Thoracic aorta (tissue), 2 donors: Measurements from ENCODE around the gene PTPRE. TPM values are rescaled to one million over a fixed set of nuclear protein-coding genes. Genes with fewer than 3 reads are reported as not detected.

Source experiments
- ATAC-seq: fragments of 150-250 bp; one replicate; pipeline ENCODE4 v1.8.0; 2017; ENCODE audit warnings: low read depth; ENCODE audit not compliant: insufficient number of reproducible peaks, low FRiP score
- DNase-seq: peaks from one replicate; pipeline ENCODE4 v3.0.0-alpha.2; 2020; ENCODE audit warnings: low spot score
- H3K27ac ChIP-seq, 2 donors: fragments of 200-600 bp; sonication (generic); 1 replicate in 1 of 2; 2 replicates in 1 of 2; pipeline ENCODE4 v1.5.1; 2016; ENCODE audit warnings: mild to moderate bottlenecking in 2 of 2, moderate library complexity in 2 of 2
- H3K27me3 ChIP-seq: fragments of 200-600 bp; sonication (generic); replicated peaks from 2 replicates; pipeline ENCODE4 v1.6.0; 2016; ENCODE audit warnings: mild to moderate bottlenecking; ENCODE audit not compliant: insufficient read depth
- H3K36me3 ChIP-seq: fragments of 200-600 bp; sonication (generic); one replicate; pipeline ENCODE4 v1.5.1; 2016
- H3K4me1 ChIP-seq, 2 donors: fragments of 200-600 bp; sonication (generic); 1 replicate in 1 of 2; 2 replicates in 1 of 2; pipeline versions ENCODE4 v1.5.1 to v1.6.0; 2016; ENCODE audit warnings: low read depth in 2 of 2, mild to moderate bottlenecking in 1 of 2; ENCODE audit not compliant: control insufficient read depth in 1 of 2
- H3K4me3 ChIP-seq: fragments of 200-600 bp; sonication (generic); 2 replicates; pipeline ENCODE4 v1.5.1; 2016; ENCODE audit warnings: mild to moderate bottlenecking
- H3K9me3 ChIP-seq: fragments of 200-600 bp; sonication (generic); 2 replicates; pipeline ENCODE4 v1.5.1; 2016
- total RNA-seq, 2 donors: library from RNA; depleted of rRNA; stranded (reverse); fragments of >200 nt; gene quantifications; one replicate each; pipeline versions ENCODE4 v1.1.0 to v1.2.3, GENCODE V29; 2016
- TF ChIP-seq, protein P1 (sequence below): fragments of 200-600 bp; sonication (generic); IDR thresholded peaks from one replicate; pipeline ENCODE4 v1.5.1; 2019; ENCODE audit warnings: antibody characterized with exemption

The PTPRE gene
- total RNA-seq, 2 donors from 2014 or later, result 41.9 to 45.1 TPM

- ATAC-seq, result no peak
- Histone ChIP-seq H3K27me3 (no peaks in the 10 kb centered on the region), H3K36me3 (no peaks in the 10 kb centered on the region), H3K9me3 (no peaks in the 10 kb centered on the region), H3K4me1 (peaks cover 19 to 30% of the 10 kb centered on the region in 2 donors), H3K4me3 (no peak overlapping the region), H3K27ac (no peak overlapping the region)
- TF ChIP-seq, protein P1, sequence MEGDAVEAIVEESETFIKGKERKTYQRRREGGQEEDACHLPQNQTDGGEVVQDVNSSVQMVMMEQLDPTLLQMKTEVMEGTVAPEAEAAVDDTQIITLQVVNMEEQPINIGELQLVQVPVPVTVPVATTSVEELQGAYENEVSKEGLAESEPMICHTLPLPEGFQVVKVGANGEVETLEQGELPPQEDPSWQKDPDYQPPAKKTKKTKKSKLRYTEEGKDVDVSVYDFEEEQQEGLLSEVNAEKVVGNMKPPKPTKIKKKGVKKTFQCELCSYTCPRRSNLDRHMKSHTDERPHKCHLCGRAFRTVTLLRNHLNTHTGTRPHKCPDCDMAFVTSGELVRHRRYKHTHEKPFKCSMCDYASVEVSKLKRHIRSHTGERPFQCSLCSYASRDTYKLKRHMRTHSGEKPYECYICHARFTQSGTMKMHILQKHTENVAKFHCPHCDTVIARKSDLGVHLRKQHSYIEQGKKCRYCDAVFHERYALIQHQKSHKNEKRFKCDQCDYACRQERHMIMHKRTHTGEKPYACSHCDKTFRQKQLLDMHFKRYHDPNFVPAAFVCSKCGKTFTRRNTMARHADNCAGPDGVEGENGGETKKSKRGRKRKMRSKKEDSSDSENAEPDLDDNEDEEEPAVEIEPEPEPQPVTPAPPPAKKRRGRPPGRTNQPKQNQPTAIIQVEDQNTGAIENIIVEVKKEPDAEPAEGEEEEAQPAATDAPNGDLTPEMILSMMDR, result no peak
- no peak for DNase-seq
Observed at GRCh38 chr10:127980898-127981297, 74.0 kb downstream of the PTPRE start.

DNA sequence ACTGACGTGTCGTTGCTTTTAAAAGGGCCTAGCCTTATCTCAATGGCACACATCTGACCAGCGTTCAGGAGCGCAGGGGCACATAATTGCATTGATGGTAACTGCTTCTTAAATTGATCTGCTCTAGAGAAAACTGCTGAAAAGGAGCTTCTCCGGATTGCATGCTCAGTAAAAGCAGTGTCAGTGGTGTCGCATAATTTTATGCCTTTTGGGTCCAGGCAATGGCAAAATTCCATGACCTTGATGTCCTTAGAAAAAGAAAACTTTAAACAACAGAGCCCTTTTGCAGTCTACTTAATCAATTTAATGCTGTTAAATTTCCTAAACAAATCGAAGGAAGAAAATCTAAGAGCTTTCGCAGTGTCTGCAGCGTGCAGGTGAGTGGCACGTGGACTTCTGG, 75.7 kb downstream of the PTPRE start:
- H3K9me3 ChIP-seq, result no peaks in the 10 kb centered on the region
- H3K27me3 ChIP-seq, result no peaks in the 10 kb centered on the region
- no peak overlapping the region for H3K27ac ChIP-seq
- TF ChIP-seq, protein P1, result no peak
- no peak overlapping the region for H3K4me3 ChIP-seq
- peaks cover 12 to 17% of the 10 kb centered on the region in 2 donors for H3K4me1 ChIP-seq
- no peaks in the 10 kb centered on the region for H3K36me3 ChIP-seq
- DNase-seq (no peak), ATAC-seq (no peak)

DNA sequence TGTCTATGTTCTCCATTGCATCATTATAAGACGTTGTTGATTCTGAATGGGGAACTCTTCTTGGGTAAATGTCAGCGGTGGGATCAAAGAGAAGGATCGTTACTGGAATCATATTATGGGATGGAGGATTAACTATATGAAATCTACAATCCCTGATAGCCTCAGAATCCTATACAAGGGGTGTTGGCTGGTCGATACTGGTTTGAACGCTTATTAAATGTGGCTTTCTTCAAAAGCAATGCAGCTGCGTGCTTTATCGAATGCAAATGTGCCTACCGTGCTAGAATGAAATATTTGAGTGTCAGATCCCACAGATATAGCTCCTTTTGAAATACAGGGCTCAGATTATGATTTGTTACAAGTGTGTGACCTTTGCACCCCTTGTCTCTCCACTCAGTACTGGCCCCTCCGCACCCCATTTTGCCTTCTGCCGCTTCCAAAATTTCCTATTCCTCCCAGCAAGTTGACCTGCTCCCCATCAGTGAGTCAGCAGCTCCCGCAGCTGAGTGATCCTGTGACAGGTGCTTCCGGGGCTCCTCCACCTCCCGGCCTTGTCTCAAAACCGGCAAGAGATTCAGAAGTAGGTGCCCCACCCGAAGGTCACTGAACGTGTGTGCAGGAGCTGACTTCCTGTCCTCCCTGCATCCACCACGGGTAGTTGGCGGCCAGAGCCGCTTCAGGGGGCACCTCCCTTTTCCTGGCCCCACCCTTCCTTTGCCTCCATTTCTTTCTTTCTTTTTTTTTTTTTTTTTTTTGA, 76.6 kb downstream of the PTPRE start:
- TF ChIP-seq, protein P1, result no peak
- Histone ChIP-seq H3K27me3 (no peaks in the 10 kb centered on the region), H3K4me3 (no peak overlapping the region), H3K27ac (no peak overlapping the region), H3K36me3 (no peaks in the 10 kb centered on the region), H3K4me1 (peaks cover 3 to 8% of the 10 kb centered on the region in 2 donors), H3K9me3 (no peaks in the 10 kb centered on the region)
- DNase-seq, result no peak
- ATAC-seq, result no peak

DNA sequence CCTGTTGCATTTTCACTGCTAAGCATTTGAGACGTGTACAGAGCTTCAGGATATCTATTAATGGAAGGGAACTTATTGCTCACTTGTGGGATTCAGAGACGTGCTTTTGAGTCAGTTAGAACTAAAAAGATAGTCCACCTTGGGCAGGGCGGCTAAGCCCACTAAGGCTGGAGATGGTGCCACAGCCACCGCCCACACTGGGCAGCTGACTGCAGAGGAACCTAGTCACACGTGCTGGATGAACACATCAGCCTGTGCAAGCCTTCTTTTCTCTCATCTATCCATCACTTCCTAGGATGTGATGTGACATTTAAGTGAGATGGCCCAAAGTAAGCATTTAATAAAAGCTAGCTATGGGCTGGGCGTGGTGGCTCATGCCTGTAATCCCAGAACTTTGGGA, 78.0 kb downstream of the PTPRE start:
- DNase-seq (no peak), ATAC-seq (no peak)
- no peaks in the 10 kb centered on the region for H3K9me3 ChIP-seq
- no peaks in the 10 kb centered on the region for H3K36me3 ChIP-seq
- no peaks in the 10 kb centered on the region for H3K27me3 ChIP-seq
- H3K4me1 ChIP-seq, result peaks cover 7 to 8% of the 10 kb centered on the region in 2 donors
- no peak overlapping the region for H3K4me3 ChIP-seq
- H3K27ac ChIP-seq, result no peak overlapping the region
- TF ChIP-seq, protein P1, result no peak

DNA sequence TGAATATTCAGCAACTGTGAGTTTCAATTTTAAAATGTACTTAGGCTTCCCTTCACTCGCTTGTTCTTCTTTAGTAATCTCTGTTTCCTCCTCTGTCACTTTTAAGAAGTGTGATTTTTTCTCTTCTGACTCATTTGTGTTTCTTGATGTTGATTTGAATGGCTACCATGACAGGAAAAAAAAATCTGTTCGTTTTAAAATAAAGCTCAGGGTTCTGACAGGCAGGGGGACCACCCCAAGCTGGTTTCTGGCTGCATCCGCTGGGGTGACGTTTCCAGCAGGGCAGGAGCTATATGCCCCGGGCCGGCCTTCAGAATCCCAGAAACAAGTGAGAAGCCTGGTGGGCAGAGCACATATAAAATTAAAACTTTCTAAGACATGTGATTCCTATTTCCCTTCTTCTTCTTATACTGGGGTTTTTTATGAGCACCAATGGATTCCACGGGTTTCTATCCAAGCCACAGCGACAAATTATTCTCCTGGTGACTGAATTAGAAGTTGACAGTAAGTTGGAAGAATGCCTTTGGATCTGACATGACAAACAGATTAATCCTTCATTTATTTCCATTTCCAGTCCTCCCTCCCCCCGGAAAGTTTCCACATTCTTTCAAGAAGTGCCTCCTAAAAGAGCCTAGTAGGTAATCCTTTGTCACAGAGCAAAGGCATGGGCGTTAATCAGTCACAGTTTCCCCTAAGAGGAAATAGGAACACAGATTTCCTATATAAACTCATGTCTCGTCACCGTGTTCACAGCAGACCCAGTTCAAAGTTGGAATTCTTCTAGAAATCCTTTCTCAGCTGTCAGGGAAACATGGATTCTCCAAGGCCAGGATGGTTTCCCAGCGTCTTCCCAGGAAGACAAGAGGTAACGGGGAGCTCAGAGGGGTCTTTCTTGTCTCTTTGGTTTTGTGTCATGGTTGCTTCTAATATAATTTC, 79.9 kb downstream of the PTPRE start:
- H3K36me3 ChIP-seq, result no peaks in the 10 kb centered on the region
- H3K27ac ChIP-seq, result no peak overlapping the region
- H3K9me3 ChIP-seq, result no peaks in the 10 kb centered on the region
- DNase-seq (no peak), ATAC-seq (no peak)
- no peaks in the 10 kb centered on the region for H3K27me3 ChIP-seq
- no peak overlapping the region for H3K4me3 ChIP-seq
- H3K4me1 ChIP-seq, result peaks cover 21 to 25% of the 10 kb centered on the region in 2 donors
- TF ChIP-seq, protein P1, result no peak
